Measurements from ENCODE around the gene NPIPA3. TPM values are rescaled to one million over a fixed set of nuclear protein-coding genes. Genes with fewer than 3 reads are reported as not detected.
A peak's percentile ranks its signal among the peaks of the same experiment; 100 is the strongest.
"Not testable (repeated sequence)": the region's sequence is repeated elsewhere in the genome, so short reads cannot be mapped to it uniquely, and the experiment has no call there.

The NPIPA3 gene
- 1.7 TPM in 1 of 2 replicates, not detected in the other for total RNA-seq
- long read RNA-seq, result 0 reads

DNA sequence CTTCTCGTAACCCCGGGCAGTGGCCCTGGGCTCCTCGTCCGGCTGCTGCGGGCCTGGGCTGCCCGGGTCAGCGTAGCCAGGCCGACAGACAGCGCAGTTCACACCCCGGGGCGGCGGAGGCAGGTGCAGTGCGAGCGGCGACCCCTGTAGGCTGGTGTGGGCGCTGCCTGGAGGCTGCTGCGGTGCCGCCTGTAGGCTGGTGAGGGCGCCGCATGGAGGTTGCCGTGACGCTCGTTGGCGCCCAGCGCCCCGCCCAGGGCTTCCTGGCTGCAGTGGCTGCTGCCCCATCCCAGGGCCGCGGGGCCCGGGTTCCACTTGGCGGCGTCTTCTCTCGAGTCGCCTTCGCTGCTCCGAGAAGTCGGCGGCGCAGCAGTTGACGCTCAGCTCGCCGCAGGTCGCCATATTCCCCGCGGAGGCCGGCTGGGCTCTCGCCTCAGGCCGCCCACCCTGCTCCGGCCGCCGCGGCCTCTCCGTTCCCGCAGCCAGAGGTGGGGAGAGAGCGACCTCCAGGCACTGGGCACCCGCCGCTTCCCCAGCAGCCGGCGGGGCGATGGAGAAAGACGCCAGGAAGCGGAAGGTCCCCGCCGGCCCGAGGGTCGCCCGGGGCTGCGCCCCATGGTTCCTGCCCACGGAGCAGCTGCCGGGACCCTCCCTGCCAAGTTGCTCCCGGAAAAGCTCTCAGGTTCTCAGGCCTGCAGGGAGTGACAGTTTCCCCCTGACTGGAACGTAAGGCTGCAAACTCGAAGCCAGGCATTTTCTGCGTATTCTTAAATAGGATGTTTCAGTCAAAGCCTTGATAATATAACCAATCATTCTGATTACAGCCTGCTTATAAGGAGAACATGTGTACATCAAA, at the start of gene NPIPA3:
Gene NPIPA3, plus strand, starts transcription at position 256 of the 856 bp plus-strand sequence. CDS start 5,533 bp downstream, outside the sequence.
- H3K36me3 Mint-ChIP-seq (ENCODE audit: low read depth); H3K4me1 Mint-ChIP-seq; DNase-seq (ENCODE audit: low read depth, low spot score); H3K27me3 Mint-ChIP-seq (ENCODE audit: low read depth); H3K9me3 Mint-ChIP-seq; H3K27ac Mint-ChIP-seq (ENCODE audit: unreplicated experiment); H3K4me3 Mint-ChIP-seq: not testable (repeated sequence)

DNA sequence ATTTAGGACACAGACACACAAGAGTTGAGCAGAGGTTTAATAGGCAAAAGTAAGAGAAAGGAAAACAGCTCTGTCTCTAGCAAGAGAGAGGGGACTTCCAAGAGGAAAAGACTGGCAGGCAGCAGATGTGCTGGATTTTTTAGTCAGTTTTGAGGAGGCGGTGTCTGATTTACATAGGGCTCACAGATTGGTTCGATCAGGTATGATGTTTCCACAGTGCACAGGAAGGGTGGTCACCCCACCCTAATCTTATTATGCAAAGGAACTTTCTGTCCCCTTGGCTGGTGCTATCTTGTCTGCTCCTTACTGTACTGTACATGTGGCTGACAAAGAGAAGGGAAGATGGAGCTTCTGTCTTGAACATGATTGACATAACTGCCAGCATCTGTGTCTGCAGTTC, 45.1 kb upstream of the NPIPA3 start:
- Mint-ChIP-seq H3K27ac (ENCODE audit: unreplicated experiment) (peak overlapping the region; percentile 93), H3K36me3 (ENCODE audit: low read depth) (peaks cover 15% of the 10 kb centered on the region), H3K9me3 (no peaks in the 10 kb centered on the region), H3K27me3 (ENCODE audit: low read depth) (no peaks in the 10 kb centered on the region), H3K4me3 (no peak overlapping the region), H3K4me1 (peaks cover 5% of the 10 kb centered on the region)
- no peak for DNase-seq (ENCODE audit: low read depth, low spot score)
- TF ChIP-seq CTCF (conservative IDR thresholded peaks at IDR 0.05), result no peak

GRCh38 chr16:14667347-14668266, 35.6 kb upstream of the NPIPA3 start:
- no peak overlapping the region for H3K4me3 Mint-ChIP-seq
- no peaks in the 10 kb centered on the region for H3K27me3 Mint-ChIP-seq (ENCODE audit: low read depth)
- no peak for DNase-seq (ENCODE audit: low read depth, low spot score)
- no peak overlapping the region for H3K27ac Mint-ChIP-seq (ENCODE audit: unreplicated experiment)
- no peak for TF ChIP-seq CTCF (conservative IDR thresholded peaks at IDR 0.05)
- no peaks in the 10 kb centered on the region for H3K9me3 Mint-ChIP-seq
- no peaks in the 10 kb centered on the region for H3K4me1 Mint-ChIP-seq
- peaks cover 21% of the 10 kb centered on the region for H3K36me3 Mint-ChIP-seq (ENCODE audit: low read depth)

- no peaks in the 10 kb centered on the region for H3K9me3 Mint-ChIP-seq
- H3K27ac Mint-ChIP-seq (ENCODE audit: unreplicated experiment), result no peak overlapping the region
- H3K36me3 Mint-ChIP-seq (ENCODE audit: low read depth), result peaks cover 19% of the 10 kb centered on the region
- no peaks in the 10 kb centered on the region for H3K27me3 Mint-ChIP-seq (ENCODE audit: low read depth)
- no peak for TF ChIP-seq CTCF (conservative IDR thresholded peaks at IDR 0.05)
- no peak overlapping the region for H3K4me3 Mint-ChIP-seq
- no peaks in the 10 kb centered on the region for H3K4me1 Mint-ChIP-seq
- no peak for DNase-seq (ENCODE audit: low read depth, low spot score)
Measured at GRCh38 chr16:14668556-14669223, 34.5 kb upstream of the NPIPA3 start.

- TF ChIP-seq CTCF (conservative IDR thresholded peaks at IDR 0.05), result no peak
- Mint-ChIP-seq H3K36me3 (ENCODE audit: low read depth) (peaks cover 16% of the 10 kb centered on the region), H3K27ac (ENCODE audit: unreplicated experiment) (no peak overlapping the region), H3K27me3 (ENCODE audit: low read depth) (no peaks in the 10 kb centered on the region), H3K4me3 (no peak overlapping the region), H3K4me1 (no peaks in the 10 kb centered on the region), H3K9me3 (no peaks in the 10 kb centered on the region)
- no peak for DNase-seq (ENCODE audit: low read depth, low spot score)
Measured at GRCh38 chr16:14669776-14670175, 33.4 kb upstream of the NPIPA3 start.
